Measurements from ENCODE around the gene UPP1.

- TF ChIP-seq, protein P1, sequence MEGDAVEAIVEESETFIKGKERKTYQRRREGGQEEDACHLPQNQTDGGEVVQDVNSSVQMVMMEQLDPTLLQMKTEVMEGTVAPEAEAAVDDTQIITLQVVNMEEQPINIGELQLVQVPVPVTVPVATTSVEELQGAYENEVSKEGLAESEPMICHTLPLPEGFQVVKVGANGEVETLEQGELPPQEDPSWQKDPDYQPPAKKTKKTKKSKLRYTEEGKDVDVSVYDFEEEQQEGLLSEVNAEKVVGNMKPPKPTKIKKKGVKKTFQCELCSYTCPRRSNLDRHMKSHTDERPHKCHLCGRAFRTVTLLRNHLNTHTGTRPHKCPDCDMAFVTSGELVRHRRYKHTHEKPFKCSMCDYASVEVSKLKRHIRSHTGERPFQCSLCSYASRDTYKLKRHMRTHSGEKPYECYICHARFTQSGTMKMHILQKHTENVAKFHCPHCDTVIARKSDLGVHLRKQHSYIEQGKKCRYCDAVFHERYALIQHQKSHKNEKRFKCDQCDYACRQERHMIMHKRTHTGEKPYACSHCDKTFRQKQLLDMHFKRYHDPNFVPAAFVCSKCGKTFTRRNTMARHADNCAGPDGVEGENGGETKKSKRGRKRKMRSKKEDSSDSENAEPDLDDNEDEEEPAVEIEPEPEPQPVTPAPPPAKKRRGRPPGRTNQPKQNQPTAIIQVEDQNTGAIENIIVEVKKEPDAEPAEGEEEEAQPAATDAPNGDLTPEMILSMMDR (conservative IDR thresholded peaks at IDR 0.05; ENCODE audit: low read length), result no peak
- no peak for TF ChIP-seq EZH2phosphoT487 (IDR thresholded peaks at IDR 0.05; ENCODE audit: borderline replicate concordance, low read depth, low read length)
Measured at GRCh38 chr7:48114115-48114514, 25.1 kb downstream of the UPP1 start.
